HepG2 (cell line): ENCODE measurements around the gene C5orf15.

ENCODE experiments used
- ARHGAP35 ChIP-seq: sonication (generic); formaldehyde crosslinking; IDR thresholded peaks from 2 replicates; pipeline ENCODE4 v1.9.0; 2022; ENCODE audit warnings: mild to moderate bottlenecking, inconsistent platforms, moderate library complexity, missing genetic modification reagents, borderline replicate concordance
- ATF7 ChIP-seq, 2 experiments: fragments of 450-650 bp in 1 of 2; sonication (generic) in 1 of 2; formaldehyde crosslinking in 1 of 2; IDR thresholded peaks; 2 replicates each; pipeline versions ENCODE4 v1.4.0 to v1.6.1; 2016 to 2020; ENCODE audit warnings: antibody characterized with exemption in 1 of 2, mild to moderate bottlenecking in 1 of 2, missing genetic modification reagents in 1 of 2
- CREB1 ChIP-seq, 2 experiments: fragments of 450-650 bp in 1 of 2; IDR thresholded peaks; 2 replicates each; pipeline ENCODE4 v1.6.1; 2016 to 2017; ENCODE audit warnings: control low read depth in 1 of 2, mild to moderate bottlenecking in 1 of 2, missing compliant biosample characterization in 1 of 2, missing genetic modification characterization in 1 of 2
- HNRNPL ChIP-seq: fragments of 200-400 bp; formaldehyde crosslinking; IDR thresholded peaks from 2 replicates; pipeline ENCODE4 v1.6.1; 2017; ENCODE audit warnings: mild to moderate bottlenecking, low read depth, low read length
- HOXA7 ChIP-seq: sonication (generic); formaldehyde crosslinking; IDR thresholded peaks from 2 replicates; pipeline ENCODE4 v1.8.1; 2022; ENCODE audit warnings: mild to moderate bottlenecking, missing genetic modification reagents, moderate library complexity
- MTA1 ChIP-seq: sonication (generic); formaldehyde crosslinking; IDR thresholded peaks from 2 replicates; pipeline ENCODE4 v1.4.0; 2020; ENCODE audit warnings: missing genetic modification reagents, mild to moderate bottlenecking, borderline replicate concordance
- PCBP1 ChIP-seq: fragments of 200-400 bp; formaldehyde crosslinking; IDR thresholded peaks from 2 replicates; pipeline ENCODE4 v1.6.1; 2017; ENCODE audit warnings: mild to moderate bottlenecking, low read depth, low read length, borderline replicate concordance
- ZNF792 ChIP-seq: IDR thresholded peaks from 2 replicates; pipeline ENCODE4 v1.6.1; 2016
- TF ChIP-seq, protein P1 (sequence below), 2 experiments: IDR thresholded peaks; 2 replicates each; pipeline ENCODE4 v1.6.1; 2011 to 2012; ENCODE audit warnings: low read length in 2 of 2, borderline replicate concordance in 1 of 2, low read depth in 1 of 2, mild to moderate bottlenecking in 1 of 2, moderate library complexity in 1 of 2
- TF ChIP-seq, protein P2 (sequence below): sonication (generic); formaldehyde crosslinking; IDR thresholded peaks from 2 replicates; pipeline ENCODE4 v1.4.0; 2020; ENCODE audit warnings: missing genetic modification reagents; ENCODE audit errors: not compliant biosample characterization
- TF ChIP-seq, protein P3 (sequence below): sonication (generic); formaldehyde crosslinking; IDR thresholded peaks from 2 replicates; pipeline ENCODE4 v1.4.0; 2020; ENCODE audit warnings: missing genetic modification reagents
- TF ChIP-seq, protein P4 (sequence below): sonication (generic); formaldehyde crosslinking; IDR thresholded peaks from 2 replicates; pipeline ENCODE4 v1.4.0; 2020; ENCODE audit warnings: missing genetic modification reagents

DNA sequence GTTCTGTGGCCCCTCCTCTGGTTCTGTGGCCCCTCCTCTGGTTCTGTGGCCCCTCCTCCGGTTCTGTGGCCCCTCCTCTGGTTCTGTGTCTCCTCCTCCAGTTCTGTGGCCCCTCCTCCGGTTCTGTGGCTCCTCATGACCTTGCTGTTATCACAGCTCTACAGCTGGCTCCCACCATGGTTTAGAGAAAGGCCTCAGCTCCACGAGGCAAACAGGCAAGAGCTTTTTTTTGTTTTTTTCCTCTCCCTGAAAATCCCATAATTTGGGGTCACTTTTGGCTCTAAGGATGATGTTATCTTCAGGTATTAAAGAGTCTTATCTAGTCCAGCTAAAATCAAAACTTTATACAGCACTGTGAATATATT lies 31.8 kb downstream of the C5orf15 start:
- TF ChIP-seq HOXA7 (CRISPR knock-in tag) (no peak), CREB1 (IDR thresholded peaks at IDR 0.05) (no peak), CREB1 (CRISPR knock-in tag; IDR thresholded peaks at IDR 0.05) (no peak), HNRNPL (no peak), ZNF792 (no peak), PCBP1 (no peak), MTA1 (CRISPR knock-in tag) (no peak), ATF7 (IDR thresholded peaks at IDR 0.05) (no peak), ATF7 (CRISPR knock-in tag; IDR thresholded peaks at IDR 0.05) (no peak), ARHGAP35 (CRISPR knock-in tag) (no peak)
- TF ChIP-seq, protein P1, sequence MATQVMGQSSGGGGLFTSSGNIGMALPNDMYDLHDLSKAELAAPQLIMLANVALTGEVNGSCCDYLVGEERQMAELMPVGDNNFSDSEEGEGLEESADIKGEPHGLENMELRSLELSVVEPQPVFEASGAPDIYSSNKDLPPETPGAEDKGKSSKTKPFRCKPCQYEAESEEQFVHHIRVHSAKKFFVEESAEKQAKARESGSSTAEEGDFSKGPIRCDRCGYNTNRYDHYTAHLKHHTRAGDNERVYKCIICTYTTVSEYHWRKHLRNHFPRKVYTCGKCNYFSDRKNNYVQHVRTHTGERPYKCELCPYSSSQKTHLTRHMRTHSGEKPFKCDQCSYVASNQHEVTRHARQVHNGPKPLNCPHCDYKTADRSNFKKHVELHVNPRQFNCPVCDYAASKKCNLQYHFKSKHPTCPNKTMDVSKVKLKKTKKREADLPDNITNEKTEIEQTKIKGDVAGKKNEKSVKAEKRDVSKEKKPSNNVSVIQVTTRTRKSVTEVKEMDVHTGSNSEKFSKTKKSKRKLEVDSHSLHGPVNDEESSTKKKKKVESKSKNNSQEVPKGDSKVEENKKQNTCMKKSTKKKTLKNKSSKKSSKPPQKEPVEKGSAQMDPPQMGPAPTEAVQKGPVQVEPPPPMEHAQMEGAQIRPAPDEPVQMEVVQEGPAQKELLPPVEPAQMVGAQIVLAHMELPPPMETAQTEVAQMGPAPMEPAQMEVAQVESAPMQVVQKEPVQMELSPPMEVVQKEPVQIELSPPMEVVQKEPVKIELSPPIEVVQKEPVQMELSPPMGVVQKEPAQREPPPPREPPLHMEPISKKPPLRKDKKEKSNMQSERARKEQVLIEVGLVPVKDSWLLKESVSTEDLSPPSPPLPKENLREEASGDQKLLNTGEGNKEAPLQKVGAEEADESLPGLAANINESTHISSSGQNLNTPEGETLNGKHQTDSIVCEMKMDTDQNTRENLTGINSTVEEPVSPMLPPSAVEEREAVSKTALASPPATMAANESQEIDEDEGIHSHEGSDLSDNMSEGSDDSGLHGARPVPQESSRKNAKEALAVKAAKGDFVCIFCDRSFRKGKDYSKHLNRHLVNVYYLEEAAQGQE (IDR thresholded peaks at IDR 0.05; ENCODE audit: borderline replicate concordance in 1 of 2, low read depth in 1 of 2, low read length in 2 of 2) = no peak
- TF ChIP-seq, protein P2, sequence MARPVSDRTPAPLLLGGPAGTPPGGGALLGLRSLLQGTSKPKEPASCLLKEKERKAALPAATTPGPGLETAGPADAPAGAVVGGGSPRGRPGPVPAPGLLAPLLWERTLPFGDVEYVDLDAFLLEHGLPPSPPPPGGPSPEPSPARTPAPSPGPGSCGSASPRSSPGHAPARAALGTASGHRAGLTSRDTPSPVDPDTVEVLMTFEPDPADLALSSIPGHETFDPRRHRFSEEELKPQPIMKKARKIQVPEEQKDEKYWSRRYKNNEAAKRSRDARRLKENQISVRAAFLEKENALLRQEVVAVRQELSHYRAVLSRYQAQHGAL (CRISPR knock-in tag) = no peak
- TF ChIP-seq, protein P3, sequence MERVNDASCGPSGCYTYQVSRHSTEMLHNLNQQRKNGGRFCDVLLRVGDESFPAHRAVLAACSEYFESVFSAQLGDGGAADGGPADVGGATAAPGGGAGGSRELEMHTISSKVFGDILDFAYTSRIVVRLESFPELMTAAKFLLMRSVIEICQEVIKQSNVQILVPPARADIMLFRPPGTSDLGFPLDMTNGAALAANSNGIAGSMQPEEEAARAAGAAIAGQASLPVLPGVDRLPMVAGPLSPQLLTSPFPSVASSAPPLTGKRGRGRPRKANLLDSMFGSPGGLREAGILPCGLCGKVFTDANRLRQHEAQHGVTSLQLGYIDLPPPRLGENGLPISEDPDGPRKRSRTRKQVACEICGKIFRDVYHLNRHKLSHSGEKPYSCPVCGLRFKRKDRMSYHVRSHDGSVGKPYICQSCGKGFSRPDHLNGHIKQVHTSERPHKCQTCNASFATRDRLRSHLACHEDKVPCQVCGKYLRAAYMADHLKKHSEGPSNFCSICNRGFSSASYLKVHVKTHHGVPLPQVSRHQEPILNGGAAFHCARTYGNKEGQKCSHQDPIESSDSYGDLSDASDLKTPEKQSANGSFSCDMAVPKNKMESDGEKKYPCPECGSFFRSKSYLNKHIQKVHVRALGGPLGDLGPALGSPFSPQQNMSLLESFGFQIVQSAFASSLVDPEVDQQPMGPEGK = no peak
- TF ChIP-seq, protein P4, sequence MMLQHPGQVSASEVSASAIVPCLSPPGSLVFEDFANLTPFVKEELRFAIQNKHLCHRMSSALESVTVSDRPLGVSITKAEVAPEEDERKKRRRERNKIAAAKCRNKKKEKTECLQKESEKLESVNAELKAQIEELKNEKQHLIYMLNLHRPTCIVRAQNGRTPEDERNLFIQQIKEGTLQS = no peak
